GM12891 (cell line): Measurements from ENCODE around the gene CD226.

ENCODE experiments used
- POLR2A ChIP-seq: IDR thresholded peaks from 2 replicates; pipeline ENCODE4 v1.6.1; 2011; ENCODE audit warnings: low read depth, low read length, control low read depth
- POLR2AphosphoS5 ChIP-seq: IDR thresholded peaks from 2 replicates; pipeline ENCODE4 v1.6.1; 2011; ENCODE audit warnings: low read depth, low read length, control low read depth
- TAF1 ChIP-seq: IDR thresholded peaks from 2 replicates; pipeline ENCODE4 v1.6.1; 2011; ENCODE audit warnings: low read depth, low read length, control low read depth

DNA sequence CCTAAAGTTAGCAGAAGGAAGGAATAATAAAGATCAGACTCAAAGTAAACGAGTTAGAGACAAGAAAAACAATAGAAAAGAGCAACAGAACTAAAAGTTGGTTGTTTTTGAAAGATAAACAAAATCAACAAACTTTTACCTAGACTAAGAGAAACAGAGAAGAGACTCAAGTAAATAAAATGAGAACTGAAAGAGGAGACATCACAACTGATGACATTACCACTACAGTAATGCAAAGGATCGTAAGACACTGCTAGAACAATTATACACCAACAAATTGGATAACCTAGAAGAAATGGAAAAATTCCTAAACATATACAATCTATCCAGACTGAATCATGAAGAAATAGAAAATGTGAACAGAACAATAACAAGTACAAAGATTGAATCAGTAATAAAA lies 139.3 kb downstream of the CD226 start:
- TF ChIP-seq POLR2A (no peak), POLR2AphosphoS5 (no peak), TAF1 (no peak)
